Activated CD4-positive, alpha-beta T cell treated with anti-CD3 and anti-CD28 coated beads, Interleukin-2, amount 50 U/mL, for 24 hours (primary cell): Measurements from ENCODE around the gene ZFAND2A.
"Not testable (repeated sequence)": the region's sequence is repeated elsewhere in the genome, so short reads cannot be mapped to it uniquely, and the experiment has no call there.

ENCODE experiments used
- DNase-seq, 2 donors: peaks; one replicate each; pipeline ENCODE4 v3.0.0-alpha.2; 2020; ENCODE audit warnings: low read depth in 1 of 2, low spot score in 1 of 2

The ZFAND2A gene

DNA sequence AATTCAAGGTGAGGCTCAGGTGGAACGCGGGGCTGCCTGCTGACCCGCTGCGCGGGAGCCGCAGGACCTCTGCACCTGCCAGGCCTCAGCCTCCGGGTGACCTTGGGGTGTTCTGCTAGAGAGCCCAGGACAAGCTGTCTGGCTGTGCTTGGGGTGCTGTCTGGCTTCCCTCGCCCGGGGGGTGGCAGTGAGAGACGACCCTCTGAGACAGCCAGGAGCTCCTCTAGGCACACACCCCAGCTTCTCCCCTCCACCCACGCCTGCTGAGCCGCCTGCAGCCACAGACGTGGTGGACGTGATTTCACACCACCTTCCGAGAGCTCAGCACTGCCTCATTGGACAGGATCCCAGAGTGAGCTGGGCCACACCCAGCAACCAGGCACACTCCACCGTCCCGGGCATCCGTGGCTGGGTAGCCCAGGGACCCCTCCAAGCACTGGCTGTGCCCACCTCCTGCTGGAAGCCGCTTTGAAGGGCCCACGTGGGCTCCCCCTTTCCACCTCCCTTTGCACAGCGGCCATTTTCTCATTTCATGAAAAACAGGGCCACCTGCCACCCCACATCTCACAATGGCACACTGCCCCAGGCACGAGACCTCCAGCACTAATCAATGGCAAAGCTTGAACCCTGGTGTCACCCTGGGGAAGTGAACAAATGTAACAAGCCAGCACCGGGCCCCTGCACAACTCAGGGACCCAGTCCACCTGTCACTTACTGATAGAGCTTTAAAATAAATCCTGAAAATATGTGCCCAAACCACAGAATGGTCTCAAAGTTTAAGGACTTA is 35.0 kb downstream of the ZFAND2A start:
- no peak for DNase-seq

- no peak for DNase-seq
Observed at GRCh38 chr7:1124164-1124563, 35.8 kb downstream of the ZFAND2A start.

DNA sequence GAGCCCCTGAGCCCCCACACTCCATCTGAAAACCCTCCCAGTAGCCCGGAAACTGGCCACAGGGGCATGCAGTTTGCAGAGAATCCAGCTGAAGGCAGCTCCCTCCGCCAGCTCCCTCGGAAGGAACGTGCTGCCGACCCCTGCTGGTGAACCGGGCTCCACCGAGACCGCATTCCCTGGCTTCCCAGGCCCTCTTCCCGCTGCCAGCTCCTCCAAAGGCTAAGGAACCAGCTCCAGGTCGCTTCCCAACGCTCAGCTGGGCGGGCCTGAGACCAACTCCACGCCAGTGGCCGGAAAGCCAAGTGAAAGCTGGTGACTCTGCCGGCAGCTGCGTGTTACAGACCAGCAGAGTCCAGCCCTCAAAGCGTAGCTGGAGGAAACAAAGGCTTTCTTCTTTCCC is 36.3 kb downstream of the ZFAND2A start:
- no peak for DNase-seq

DNA sequence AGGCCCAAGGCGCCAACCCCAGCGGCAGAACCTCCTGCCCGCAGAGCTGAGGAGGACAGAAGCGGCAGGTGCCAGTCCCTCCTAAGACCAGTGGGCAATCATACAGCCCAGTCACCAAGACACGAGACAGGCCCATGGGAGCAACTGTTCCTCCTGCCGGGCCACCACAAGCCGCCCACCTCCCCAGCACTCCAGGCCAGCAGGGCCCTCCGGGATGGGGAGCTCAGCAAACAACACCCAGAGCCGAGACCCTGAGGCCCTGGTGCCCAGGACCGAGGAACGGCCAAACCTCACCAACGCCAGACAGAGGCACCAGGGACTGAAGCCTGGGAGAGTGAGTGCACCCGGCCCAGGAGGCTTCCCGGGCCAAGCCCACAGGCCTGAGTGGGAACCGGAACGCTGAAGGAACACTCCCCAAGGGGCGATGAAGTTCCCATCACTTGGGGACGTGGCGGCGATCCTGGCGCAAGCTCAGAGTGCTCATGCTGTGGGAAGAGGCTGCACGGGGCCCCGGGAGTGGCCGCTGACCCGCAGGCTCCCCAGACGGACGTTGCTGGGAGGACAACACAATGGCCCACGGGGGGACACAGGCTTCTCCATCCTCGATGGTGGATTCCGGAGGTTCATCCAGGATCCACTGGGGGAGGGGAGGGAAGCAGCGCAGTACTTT is 37.0 kb downstream of the ZFAND2A start:
- DNase-seq = no peak

DNA sequence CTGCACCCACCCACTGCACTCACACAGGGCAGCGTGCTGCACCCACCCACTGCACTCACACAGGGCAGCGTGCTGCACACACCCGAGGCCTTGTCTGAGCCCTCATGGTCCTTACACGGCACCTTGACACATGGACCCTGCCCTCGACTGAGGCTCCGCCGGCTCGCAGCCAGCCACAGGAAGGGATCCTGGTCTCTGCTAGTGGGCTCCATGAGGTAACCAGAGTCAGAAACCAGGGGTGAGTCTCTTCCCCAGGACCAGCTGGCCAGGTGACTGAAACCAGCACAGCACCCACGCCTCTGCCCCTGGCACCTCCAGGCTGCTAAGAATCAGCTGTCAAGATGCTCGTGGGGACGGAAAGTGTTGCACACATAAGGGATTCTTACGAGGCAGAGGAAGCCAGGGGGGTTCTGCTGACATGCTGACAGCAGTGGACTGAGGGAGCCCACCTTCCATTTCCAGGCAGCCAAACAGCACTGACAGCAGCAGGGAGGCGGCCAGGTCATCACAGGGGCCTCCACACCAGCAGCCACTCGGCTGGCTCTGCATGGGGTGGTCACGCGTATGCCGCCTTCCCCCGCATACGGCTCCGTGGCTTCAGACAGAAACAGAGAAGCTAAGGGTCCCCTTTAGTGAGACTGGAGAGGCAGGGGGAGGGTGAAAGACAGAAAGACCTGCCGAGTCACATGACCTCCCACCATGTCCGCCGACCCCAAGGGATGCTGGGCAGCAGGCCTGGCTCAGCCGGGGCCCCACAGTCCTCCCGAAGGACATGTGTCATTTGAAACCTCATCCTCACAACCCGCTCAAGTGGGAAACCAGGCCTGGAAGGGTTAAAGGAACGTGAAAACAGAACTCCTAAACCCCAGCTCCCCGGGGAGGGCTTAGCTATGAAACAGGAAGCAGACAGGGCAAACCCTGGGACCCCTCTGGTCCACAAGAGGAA is 37.8 kb downstream of the ZFAND2A start:
- DNase-seq = no peak

DNA sequence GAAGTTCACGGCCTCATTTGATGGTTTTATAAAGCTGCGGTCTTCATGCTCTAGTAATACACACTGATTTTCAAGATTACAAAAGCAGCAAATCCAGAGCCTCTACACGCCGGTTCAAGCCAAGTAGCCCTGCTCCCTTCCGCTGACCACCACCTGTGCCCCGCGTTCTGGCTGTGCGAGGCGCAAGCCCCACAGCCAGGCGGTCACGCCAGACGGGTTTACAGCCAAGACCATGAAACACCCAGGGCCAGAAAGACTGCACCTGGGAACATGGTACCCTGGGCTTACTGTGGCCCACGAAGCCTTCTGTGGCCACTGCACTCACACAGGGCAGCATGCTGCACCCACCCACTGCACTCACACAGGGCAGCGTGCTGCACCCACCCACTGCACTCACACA is 38.5 kb downstream of the ZFAND2A start:
- no peak for DNase-seq

DNA sequence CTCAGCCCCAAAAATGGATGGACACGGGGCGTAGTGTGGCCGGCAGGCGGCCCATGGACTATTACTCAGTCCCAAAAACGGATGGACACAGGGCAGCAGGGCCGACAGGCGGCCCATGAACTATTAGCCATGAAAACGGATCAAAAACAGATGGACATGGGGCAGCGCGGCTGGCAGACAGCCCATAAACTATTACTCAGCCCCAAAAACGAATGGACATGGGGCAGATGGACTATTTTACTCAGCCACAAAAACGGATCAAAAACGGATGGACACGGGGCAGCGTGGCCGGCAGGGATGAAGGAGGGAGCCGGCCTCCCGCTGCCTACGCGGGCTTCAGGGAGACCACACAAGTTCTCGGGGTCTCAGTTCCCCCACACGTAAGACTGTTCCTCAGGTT is 39.2 kb downstream of the ZFAND2A start:
- no peak for DNase-seq

GRCh38 chr7:1119201-1119600 is 40.8 kb downstream of the ZFAND2A start:
- DNase-seq = no peak

DNA sequence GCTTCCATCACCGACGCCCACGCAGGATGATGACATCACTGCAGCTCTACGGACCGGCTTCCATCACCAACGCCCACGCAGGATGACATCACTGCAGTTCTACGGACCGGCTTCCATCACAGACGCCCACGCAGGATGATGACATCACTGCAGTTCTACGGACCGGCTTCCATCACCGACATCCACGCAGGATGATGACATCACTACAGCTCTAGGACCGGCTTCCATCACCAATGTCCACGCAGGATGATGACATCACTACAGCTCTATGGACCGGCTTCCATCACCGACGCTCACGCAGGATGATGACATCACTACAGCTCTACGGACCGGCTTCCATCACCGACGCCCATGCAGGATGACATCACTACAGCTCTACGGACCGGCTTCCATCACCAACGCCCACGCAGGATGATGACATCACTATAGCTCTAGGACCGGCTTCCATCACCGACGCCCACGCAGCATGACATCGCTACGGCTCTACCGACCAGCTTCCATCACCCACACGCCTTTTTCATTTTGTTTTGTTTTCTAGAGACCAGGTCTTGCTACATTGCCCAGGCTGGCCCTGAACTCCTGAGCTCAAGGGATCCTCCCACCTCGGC is 42.6 kb downstream of the ZFAND2A start:
- DNase-seq = no peak

- not testable (repeated sequence) for DNase-seq
Observed at GRCh38 chr7:1116383-1117008, 43.5 kb downstream of the ZFAND2A start.

GRCh38 chr7:1115171-1116045 is 44.6 kb downstream of the ZFAND2A start:
- not testable (repeated sequence) for DNase-seq

DNA sequence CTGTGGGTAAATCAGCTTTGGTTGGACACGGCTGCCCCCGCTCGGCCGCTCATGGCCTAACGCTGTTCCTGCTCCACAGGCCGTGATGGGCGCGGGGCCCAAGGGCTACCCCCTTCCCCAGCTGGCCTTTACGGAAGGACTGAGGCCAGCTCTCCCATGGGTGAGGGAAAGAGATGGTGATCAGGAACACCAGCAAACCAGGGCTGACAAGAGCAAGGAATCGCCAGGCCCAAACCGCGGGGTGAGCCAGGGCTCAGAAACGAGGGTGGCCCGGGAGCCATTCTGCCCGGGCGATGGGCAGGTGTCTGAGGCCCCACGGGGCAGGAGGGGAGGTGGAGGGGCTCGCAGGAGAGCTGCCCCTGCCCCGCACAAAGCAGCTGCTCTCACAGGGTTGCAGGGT is 45.5 kb downstream of the ZFAND2A start:
- DNase-seq = no peak

DNA sequence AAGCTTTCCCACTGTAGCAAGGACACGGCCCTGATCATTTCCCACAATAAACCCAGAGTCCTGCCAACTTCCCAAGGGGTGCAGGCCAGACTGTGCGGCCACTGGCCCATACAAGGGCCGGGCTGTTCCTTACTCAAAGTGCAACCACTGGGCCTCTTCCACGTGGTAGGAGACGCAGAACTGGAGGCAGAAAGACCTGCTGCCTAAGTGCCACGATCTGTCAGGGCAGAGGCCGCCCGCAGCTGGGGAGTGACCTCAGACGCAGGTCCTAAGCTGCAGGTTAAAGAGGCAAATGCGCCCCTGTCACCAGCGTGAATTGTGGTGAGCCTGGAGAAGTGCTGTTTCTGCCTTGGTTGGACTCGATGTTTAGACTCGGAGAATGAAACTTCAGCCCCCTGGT is 45.9 kb downstream of the ZFAND2A start:
- no peak for DNase-seq

DNA sequence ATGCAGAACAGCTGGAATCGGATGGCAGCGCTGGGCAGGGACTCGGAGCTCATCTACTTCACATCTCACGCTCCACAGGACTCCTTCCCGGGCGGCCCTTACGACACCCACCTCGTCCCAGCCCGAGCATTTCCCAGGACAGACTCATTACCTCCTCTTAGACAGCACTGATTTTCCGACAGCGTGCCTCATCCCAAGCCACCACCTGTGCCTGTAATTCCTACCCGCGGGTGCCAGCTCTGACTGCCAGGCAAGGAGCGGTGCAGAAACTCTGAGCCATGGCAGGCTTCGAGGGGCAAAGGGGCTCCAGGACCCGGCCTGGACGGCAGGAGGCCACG is 46.5 kb downstream of the ZFAND2A start:
- no peak for DNase-seq

- DNase-seq = no peak
Observed at GRCh38 chr7:1112625-1113547, 47.1 kb downstream of the ZFAND2A start.

GRCh38 chr7:1112109-1112508 is 47.9 kb downstream of the ZFAND2A start:
- no peak for DNase-seq

DNA sequence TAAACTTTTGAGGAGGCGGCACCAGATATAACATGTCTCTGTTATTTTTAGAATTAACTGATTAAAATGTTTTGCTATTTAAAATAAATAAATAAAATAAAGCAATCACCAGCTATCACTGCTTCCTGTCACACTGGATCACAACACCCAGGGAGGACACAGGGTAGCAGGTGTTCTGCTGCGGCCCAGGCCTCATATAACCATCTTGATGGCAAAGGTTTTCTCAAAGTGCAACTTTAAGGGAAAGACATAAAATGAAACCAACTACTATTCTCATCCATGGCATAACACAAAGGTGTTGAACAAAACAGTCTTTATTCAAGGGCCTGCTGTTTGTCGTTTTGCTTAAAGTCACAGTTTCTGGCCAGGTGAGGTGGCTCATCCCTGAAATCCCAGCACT is 48.8 kb downstream of the ZFAND2A start:
- DNase-seq = no peak

GRCh38 chr7:1110358-1110757 is 49.6 kb downstream of the ZFAND2A start:
- no peak for DNase-seq
